ENCODE measurements around the gene ABCF3. TPM values are rescaled to one million over a fixed set of nuclear protein-coding genes. Genes with fewer than 3 reads are reported as not detected.

ABCF3 gene
- total and polyA plus RNA-seq, 2 of the 13 experiments (the other 11 are each of a cell fraction or from before 2014, with no cell fraction given), result 38.8 to 46.5 TPM

GRCh38 chr3:184241447-184242296 is 55.7 kb downstream of the ABCF3 start (continued):
- TF ChIP-seq ZFP62 (CRISPR knock-in tag; IDR thresholded peaks at IDR 0.05) (no peak), ZNF280D (CRISPR knock-in tag; IDR thresholded peaks at IDR 0.05) (no peak), SALL1 (CRISPR knock-in tag; IDR thresholded peaks at IDR 0.05) (peak; percentile 91), NFIC (IDR thresholded peaks at IDR 0.05; ENCODE audit: low read length) (no peak), PAF1 (CRISPR knock-in tag; IDR thresholded peaks at IDR 0.05) (peak; percentile 76; the same call in 1 of the 2 replicates), ZHX1 (CRISPR knock-in tag; IDR thresholded peaks at IDR 0.05; ENCODE audit: low read depth) (peak; percentile 86; the same call in 1 of the 2 replicates), FIP1L1 (IDR thresholded peaks at IDR 0.05; ENCODE audit: borderline replicate concordance, insufficient read depth, low read depth, low read length) (no peak), ZFP36 (IDR thresholded peaks at IDR 0.05; ENCODE audit: borderline replicate concordance, low read depth, low read length, partially characterized antibody) (no peak), ZNF281 (CRISPR knock-in tag; IDR thresholded peaks at IDR 0.05; ENCODE audit: borderline replicate concordance) (0 out of 2 replicates have a peak, but pooled peaks have one; percentile 24), MXD4 (CRISPR knock-in tag; IDR thresholded peaks at IDR 0.05) (peak; percentile 70; the same call in 1 of the 2 replicates), ZNF335 (CRISPR knock-in tag; IDR thresholded peaks at IDR 0.05) (0 out of 2 replicates have a peak, but pooled peaks have one; percentile 44), ZNF460 (CRISPR knock-in tag; IDR thresholded peaks at IDR 0.05; ENCODE audit: borderline replicate concordance) (peak; percentile 50; the same call in 1 of the 2 replicates), AGO1 (IDR thresholded peaks at IDR 0.05; ENCODE audit: low read depth, low read length, poor library complexity, severe bottlenecking) (peak; percentile 65), ZNF510 (CRISPR knock-in tag; IDR thresholded peaks at IDR 0.05; ENCODE audit: low read depth) (peak; percentile 96), ZNF414 (CRISPR knock-in tag; IDR thresholded peaks at IDR 0.05) (no peak), DRAP1 (CRISPR knock-in tag; IDR thresholded peaks at IDR 0.05) (peak; percentile 31; the same call in 1 of the 2 replicates), ZNF576 (CRISPR knock-in tag; IDR thresholded peaks at IDR 0.05) (no peak)

All from HepG2 (cell line).